Osteocyte (in vitro differentiated cells): ENCODE data around the gene TEDC2. TPM values are rescaled to one million over a fixed set of nuclear protein-coding genes. Genes with fewer than 3 reads are reported as not detected.
"Not testable (repeated sequence)": the region's sequence is repeated elsewhere in the genome, so short reads cannot be mapped to it uniquely, and the experiment has no call there.

Source experiments
- DNase-seq: peaks from one replicate; pipeline ENCODE4 v3.0.0; 2021; ENCODE audit warnings: mixed read lengths; ENCODE audit not compliant: unreplicated experiment; ENCODE audit errors: extremely low spot score
- H3K27ac Mint-ChIP-seq: one replicate; pipeline ENCODE4 v1.8.0; 2021; ENCODE audit warnings: mild to moderate bottlenecking, mixed read lengths; ENCODE audit not compliant: unreplicated experiment
- H3K27me3 Mint-ChIP-seq: one replicate; pipeline ENCODE4 v1.8.0; 2021; ENCODE audit warnings: mixed read lengths; ENCODE audit not compliant: unreplicated experiment
- H3K36me3 Mint-ChIP-seq: one replicate; pipeline ENCODE4 v1.8.0; 2021; ENCODE audit warnings: mixed read lengths; ENCODE audit not compliant: unreplicated experiment
- H3K4me1 Mint-ChIP-seq: one replicate; pipeline ENCODE4 v1.8.0; 2021; ENCODE audit warnings: mixed read lengths; ENCODE audit not compliant: unreplicated experiment
- H3K4me3 Mint-ChIP-seq: one replicate; pipeline ENCODE4 v1.8.0; 2021; ENCODE audit warnings: mild to moderate bottlenecking, moderate library complexity, mixed read lengths; ENCODE audit not compliant: unreplicated experiment
- H3K9me3 Mint-ChIP-seq: one replicate; pipeline ENCODE4 v1.8.0; 2021; ENCODE audit warnings: mixed read lengths; ENCODE audit not compliant: unreplicated experiment
- CTCF ChIP-seq: fragments of 200-600 bp; sonication (generic); IDR thresholded peaks from 2 replicates; pipeline ENCODE4 v1.5.0; 2021; ENCODE audit warnings: antibody characterized with exemption, mild to moderate bottlenecking, moderate library complexity
- total RNA-seq: library from RNA; stranded (reverse); gene quantifications from 2 replicates; pipeline ENCODE4 v1.2.1, GENCODE V29; 2021

TEDC2 gene
- total RNA-seq, 1 donor from 2014 or later = 4.4 TPM

DNA sequence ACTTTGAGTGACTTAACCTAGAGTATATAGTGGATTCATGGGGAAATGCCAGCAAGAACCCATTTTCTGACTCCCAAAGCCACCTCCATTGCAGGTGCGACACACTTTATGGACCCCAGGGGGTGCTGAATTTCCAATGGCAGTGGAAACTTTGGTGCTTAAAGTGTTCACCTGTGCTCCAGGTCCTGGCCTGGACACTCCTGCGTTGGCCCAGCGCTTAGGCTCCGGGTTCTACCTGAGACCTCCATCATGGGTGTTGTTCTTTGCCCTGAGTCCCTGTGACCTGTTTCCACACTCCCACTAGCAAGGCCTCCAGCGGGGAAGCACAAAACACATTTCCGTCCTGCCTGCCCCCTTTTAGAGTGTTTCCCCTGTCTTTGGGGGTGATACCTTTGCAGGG, 27.6 kb upstream of the TEDC2 start:
- TF ChIP-seq CTCF = no peak
- no peak for DNase-seq
- Mint-ChIP-seq H3K27ac (no peak overlapping the region), H3K9me3 (no peaks in the 10 kb centered on the region), H3K4me3 (no peak overlapping the region), H3K27me3 (no peaks in the 10 kb centered on the region), H3K4me1 (peaks cover 19% of the 10 kb centered on the region), H3K36me3 (peaks cover 18% of the 10 kb centered on the region)

DNA sequence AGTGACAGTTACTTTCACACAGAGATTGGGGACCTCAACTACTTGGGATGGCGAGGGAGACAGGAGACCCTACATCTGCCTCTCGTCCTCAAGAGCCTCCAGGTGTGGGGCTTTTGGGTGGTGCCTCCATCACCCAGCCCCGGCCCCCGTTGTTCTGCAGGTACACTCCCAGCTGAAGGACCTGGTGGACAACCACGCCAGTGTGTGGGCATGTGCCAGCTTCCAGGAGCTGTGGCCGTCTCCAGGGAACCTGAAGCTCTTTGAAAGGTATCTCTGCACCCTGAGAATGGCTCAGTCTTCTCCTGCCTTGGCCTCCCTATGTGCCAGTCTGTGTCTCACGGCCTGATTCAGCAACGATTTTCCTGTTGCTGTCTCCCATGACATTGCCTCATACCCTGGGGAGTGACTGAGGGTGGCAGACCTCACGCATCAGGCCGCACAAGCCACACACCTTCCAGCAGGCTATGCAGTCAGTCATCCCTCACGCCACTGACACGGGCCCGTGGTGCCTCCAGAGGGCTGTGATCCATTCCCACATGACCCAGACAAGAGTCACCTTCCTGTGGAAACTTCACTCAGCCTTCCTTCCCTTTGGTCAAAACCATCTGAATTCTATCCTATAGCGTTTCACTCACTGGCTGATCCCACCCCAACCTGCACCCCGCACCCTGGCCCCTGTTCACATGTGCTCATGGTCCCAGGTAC, 27.0 kb upstream of the TEDC2 start:
- Mint-ChIP-seq H3K27ac (no peak overlapping the region), H3K4me1 (peaks cover 19% of the 10 kb centered on the region)
- no peak for TF ChIP-seq CTCF

DNA sequence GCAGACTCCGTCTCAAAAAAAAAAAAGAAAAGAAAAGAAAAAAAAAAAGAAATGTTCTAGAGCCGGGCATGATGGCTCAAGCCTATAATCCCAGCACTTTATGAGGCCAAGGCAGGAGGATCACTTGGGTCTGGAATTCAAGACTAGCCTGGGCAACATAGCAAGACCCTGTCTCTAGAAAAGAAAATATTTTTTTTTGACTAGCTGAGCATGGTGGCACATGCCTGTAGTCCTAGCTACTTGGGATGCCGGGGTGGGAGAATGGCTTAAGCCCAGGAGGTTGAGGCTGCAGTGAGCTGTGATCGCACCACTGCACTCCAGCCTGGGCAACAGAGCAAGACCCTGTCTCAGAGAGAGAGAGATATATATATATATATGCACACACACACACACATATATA, 24.7 kb upstream of the TEDC2 start:
- H3K27ac Mint-ChIP-seq, H3K4me3 Mint-ChIP-seq, H3K27me3 Mint-ChIP-seq, H3K4me1 Mint-ChIP-seq, H3K9me3 Mint-ChIP-seq, DNase-seq: not testable (repeated sequence)
- peaks cover 25% of the 10 kb centered on the region for H3K36me3 Mint-ChIP-seq

More for the DNA sequence above, 27.0 kb upstream of the TEDC2 start:
- no peak for DNase-seq
- H3K27me3 Mint-ChIP-seq = no peaks in the 10 kb centered on the region
- H3K36me3 Mint-ChIP-seq = peaks cover 19% of the 10 kb centered on the region
- H3K9me3 Mint-ChIP-seq = no peaks in the 10 kb centered on the region
- H3K4me3 Mint-ChIP-seq = no peak overlapping the region

- no peak for DNase-seq
- Mint-ChIP-seq H3K27me3 (no peaks in the 10 kb centered on the region), H3K4me1 (peaks cover under 1% of the 10 kb centered on the region), H3K4me3 (no peak overlapping the region), H3K27ac (no peak overlapping the region), H3K9me3 (no peaks in the 10 kb centered on the region), H3K36me3 (peaks cover 25% of the 10 kb centered on the region)
- TF ChIP-seq CTCF = no peak
Observed at GRCh38 chr16:2436110-2436509, 23.8 kb upstream of the TEDC2 start.

- no peaks in the 10 kb centered on the region for H3K27me3 Mint-ChIP-seq
- H3K9me3 Mint-ChIP-seq = no peaks in the 10 kb centered on the region
- no peaks in the 10 kb centered on the region for H3K4me1 Mint-ChIP-seq
- H3K27ac Mint-ChIP-seq = no peak overlapping the region
- no peak for DNase-seq
- peaks cover 25% of the 10 kb centered on the region for H3K36me3 Mint-ChIP-seq
- no peak overlapping the region for H3K4me3 Mint-ChIP-seq
- no peak for TF ChIP-seq CTCF
Observed at GRCh38 chr16:2437032-2437790, 22.7 kb upstream of the TEDC2 start.
